GM18499 (cell line): ENCODE measurements around the gene HIPK2.
A peak's percentile ranks its signal among the peaks of the same experiment; 100 is the strongest.

Experiments
- ATAC-seq: cut with Tn5 transposase; IDR thresholded peaks from one replicate; pipeline ENCODE4 v1.9.1; 2021; ENCODE audit warnings: moderate number of reproducible peaks; ENCODE audit not compliant: insufficient read depth, unreplicated experiment

Gene HIPK2

GRCh38 chr7:139738101-139738489, 39.7 kb downstream of the HIPK2 start:
- no peak for ATAC-seq

GRCh38 chr7:139737221-139738100, 40.3 kb downstream of the HIPK2 start:
- no peak for ATAC-seq

- ATAC-seq, result no peak
These were observed 41.7 kb downstream of the HIPK2 start for GRCh38 chr7:139735912-139736595.

- ATAC-seq, result no peak
These were observed 42.3 kb downstream of the HIPK2 start for GRCh38 chr7:139735466-139735865.

- ATAC-seq, result no peak
These were observed 43.4 kb downstream of the HIPK2 start for GRCh38 chr7:139734395-139734794.

- no peak for ATAC-seq
These were observed 44.0 kb downstream of the HIPK2 start for GRCh38 chr7:139733751-139734150.

- ATAC-seq, result no peak
These were observed 45.2 kb downstream of the HIPK2 start for GRCh38 chr7:139732471-139733167.

GRCh38 chr7:139731802-139732470, 45.9 kb downstream of the HIPK2 start:
- no peak for ATAC-seq

- ATAC-seq, result peak; percentile 65
These were observed 46.8 kb downstream of the HIPK2 start for GRCh38 chr7:139730746-139731612.

GRCh38 chr7:139728203-139728602, 49.6 kb downstream of the HIPK2 start:
- ATAC-seq, result no peak

- ATAC-seq, result no peak
These were observed 50.6 kb downstream of the HIPK2 start for GRCh38 chr7:139727151-139727705.

- ATAC-seq, result no peak
These were observed 51.3 kb downstream of the HIPK2 start for GRCh38 chr7:139726485-139726869.

- no peak for ATAC-seq
These were observed 51.8 kb downstream of the HIPK2 start for GRCh38 chr7:139725858-139726484.

GRCh38 chr7:139725077-139725476, 52.7 kb downstream of the HIPK2 start:
- ATAC-seq, result peak; percentile 87

- no peak for ATAC-seq
These were observed 55.2 kb downstream of the HIPK2 start for GRCh38 chr7:139722604-139723003.

GRCh38 chr7:139721821-139722220, 56.0 kb downstream of the HIPK2 start:
- ATAC-seq, result no peak

GRCh38 chr7:139721417-139721816, 56.4 kb downstream of the HIPK2 start:
- no peak for ATAC-seq

GRCh38 chr7:139720705-139721231, 57.0 kb downstream of the HIPK2 start:
- no peak for ATAC-seq

- ATAC-seq, result no peak
These were observed 57.6 kb downstream of the HIPK2 start for GRCh38 chr7:139720186-139720585.
